Measurements from ENCODE around the gene RAB1B.

RAB1B gene

GRCh38 chr11:66285250-66285947, 17.0 kb downstream of the RAB1B start:
- no peak for DNase-seq

GRCh38 chr11:66286699-66287098, 18.3 kb downstream of the RAB1B start:
- DNase-seq, result no peak

DNA sequence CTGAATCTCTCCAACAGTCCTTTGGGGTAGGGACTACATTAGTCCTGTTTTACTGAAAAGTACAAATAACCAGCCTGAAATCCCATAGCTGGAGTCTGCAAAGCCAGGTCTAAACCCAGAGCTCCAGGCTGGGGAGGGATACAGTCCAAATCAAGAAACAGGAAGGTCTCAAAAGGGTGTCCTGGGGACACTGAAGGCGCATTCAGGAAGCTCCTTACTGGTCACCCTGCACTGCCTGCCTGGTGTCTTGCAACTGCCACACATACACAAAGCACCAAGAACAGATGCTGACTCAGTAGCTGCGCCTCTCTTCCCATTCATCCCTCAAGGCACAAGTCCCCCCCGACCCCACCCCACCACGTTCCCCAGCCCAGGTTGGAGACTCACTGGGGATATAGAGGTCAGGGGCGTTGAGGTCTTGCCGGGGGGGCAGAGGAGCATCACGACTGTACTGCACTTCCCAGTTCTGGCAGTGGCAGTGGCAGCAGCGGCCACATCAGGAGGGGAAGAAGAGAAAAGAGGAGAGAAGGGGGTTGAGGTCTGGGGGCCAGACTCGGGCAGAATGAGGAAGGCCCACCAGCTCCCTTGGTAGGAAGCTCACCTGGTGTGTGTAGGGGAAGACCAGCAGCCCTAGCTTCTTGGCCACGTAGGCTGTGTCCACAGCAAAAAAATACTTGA, 18.9 kb downstream of the RAB1B start:
- DNase-seq, result no peak

GRCh38 chr11:66287889-66288670, 19.6 kb downstream of the RAB1B start:
- no peak for DNase-seq

GRCh38 chr11:66288671-66289547, 20.5 kb downstream of the RAB1B start, which contains the start of gene YIF1A:
Gene YIF1A (minus strand): TSS chr11:66289143. CDS start chr11:66288985, 158 bp downstream.
- DNase-seq, result peak; percentile 100

DNA sequence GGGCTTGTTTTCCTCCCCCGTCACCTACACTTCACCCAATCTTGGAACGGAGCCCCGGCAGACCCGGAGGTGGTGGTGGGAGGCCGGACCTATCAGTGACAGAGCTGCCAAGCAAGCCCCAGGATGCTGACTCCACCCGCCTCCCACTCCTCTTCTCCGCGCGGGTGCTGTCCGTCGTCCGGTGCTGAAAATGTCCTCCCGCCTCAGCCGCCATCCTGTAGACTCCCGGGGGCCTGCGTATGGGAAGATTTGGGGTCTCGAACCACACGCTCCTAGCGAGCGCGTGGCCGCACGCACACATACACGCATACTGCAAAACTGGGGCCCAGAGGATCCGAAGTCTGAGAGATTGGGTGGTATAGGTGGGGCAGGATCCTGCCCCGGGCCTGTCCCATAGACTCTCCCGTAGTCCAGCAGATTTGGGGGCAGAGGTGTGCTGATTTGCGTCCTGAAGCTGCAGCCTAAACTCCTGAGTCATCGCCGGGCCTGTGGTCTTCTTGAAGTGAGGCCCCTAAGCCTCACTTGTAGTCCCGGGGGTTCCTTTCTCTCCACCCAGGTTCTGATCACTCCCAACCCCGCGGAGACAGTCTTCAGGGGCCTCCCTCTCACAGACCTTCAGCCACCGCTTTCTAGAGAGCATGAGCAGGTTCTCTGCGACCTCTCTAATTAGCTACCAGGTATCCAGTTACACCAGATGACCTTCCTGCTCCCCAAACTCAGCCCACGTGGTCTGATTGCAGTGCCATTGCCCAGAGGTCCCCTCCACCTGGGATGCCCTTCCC, 21.3 kb downstream of the RAB1B start:
- peak; percentile 84 for DNase-seq

- no peak for DNase-seq
Measured at GRCh38 chr11:66290330-66290621, 21.8 kb downstream of the RAB1B start.

GRCh38 chr11:66291303-66291705, 22.9 kb downstream of the RAB1B start:
- DNase-seq, result no peak

- no peak for DNase-seq
Measured at GRCh38 chr11:66291706-66292542, 23.5 kb downstream of the RAB1B start, which contains the start of gene TMEM151A. Gene TMEM151A (plus strand): TSS chr11:66291894. CDS start chr11:66292014, 120 bp downstream.

- DNase-seq, result no peak
Measured at GRCh38 chr11:66292543-66293332, 24.3 kb downstream of the RAB1B start.

DNA sequence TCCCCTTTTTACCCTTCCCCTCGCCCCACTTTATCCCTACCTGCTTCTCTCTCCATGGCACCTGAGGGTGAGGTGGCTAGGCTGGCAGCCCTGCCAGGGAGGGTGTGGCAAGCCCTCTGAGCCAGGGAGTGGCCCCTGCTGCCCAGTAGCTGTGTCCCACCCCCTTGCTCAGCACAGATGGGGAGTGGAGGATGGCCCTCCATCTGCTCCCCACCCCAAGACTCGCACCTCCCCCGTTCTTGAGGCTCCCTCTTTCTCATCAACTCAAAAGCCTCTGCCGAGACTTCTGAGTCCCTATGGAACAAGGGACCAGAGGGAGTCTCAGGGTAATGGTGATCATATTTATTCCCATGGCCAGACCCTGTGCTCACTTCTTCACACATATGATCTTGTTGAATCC, 24.9 kb downstream of the RAB1B start:
- DNase-seq, result no peak

DNA sequence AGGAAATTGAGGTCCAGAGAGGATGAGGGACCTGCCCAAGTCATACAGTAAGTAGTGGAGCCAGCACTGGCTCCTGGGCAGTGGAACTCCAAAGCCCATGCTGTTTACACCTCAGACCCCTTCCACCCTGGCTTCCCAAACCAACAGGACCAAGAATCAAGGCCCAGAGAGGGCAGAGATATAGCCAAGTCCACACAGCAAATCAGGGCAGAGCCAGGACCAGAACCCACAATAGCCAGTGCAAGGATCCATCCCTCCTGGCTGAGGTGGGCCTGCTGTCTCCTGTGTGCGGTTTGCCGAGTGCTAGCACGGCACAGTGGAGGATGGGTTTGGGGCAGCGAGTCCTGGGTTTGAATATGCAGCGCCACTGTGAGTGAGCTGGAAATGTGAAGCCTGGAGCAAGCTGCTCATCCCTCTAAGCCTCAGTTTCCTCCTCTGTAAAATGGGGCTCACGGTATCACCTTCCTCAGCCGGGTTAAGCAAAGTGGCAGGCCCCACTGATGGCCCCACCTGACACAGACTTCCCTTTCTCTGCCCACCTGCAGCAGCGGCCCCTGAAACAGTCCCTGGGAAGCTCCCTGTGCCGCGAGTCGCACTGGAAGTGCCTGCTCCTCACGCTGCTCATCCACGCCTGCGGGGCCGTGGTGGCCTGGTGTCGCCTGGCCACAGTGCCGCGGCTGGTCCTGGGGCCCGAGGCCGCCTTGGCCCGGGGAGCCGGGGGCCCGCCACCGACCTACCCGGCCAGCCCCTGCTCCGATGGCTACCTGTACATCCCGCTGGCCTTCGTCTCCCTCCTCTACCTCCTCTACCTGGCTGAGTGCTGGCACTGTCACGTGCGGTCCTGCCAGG, 25.6 kb downstream of the RAB1B start:
- DNase-seq, result no peak

- no peak for DNase-seq
Measured at GRCh38 chr11:66294626-66295620, 26.5 kb downstream of the RAB1B start.

- no peak for DNase-seq
Measured at GRCh38 chr11:66297610-66298009, 29.2 kb downstream of the RAB1B start.

- no peak for DNase-seq
Measured at GRCh38 chr11:66299186-66299585, 30.7 kb downstream of the RAB1B start.

- no peak for DNase-seq
Measured at GRCh38 chr11:66302656-66303055, 34.2 kb downstream of the RAB1B start.

GRCh38 chr11:66309475-66309874, 41.0 kb downstream of the RAB1B start:
- DNase-seq, result no peak

DNA sequence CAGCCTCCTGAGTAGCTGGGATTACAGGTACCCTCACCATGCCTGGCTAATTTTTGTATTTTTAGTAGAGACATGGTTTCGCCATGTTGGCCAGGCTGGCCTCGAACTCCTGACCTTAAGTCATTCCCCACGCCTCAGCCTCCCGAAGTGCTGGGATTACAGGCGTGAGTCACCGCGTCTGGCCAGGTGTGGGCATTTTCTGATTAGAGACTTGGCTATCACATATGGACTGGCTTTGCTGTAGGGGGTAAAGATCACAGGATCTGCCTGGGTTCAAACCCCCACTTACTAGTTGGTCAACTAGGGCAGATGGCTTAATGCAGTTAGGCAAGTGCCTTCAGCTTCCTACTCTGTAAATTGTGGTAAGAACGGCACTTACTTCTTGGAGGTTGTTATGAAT, 41.9 kb downstream of the RAB1B start:
- DNase-seq, result no peak
